ENCODE data around the gene RHOB.

DNA sequence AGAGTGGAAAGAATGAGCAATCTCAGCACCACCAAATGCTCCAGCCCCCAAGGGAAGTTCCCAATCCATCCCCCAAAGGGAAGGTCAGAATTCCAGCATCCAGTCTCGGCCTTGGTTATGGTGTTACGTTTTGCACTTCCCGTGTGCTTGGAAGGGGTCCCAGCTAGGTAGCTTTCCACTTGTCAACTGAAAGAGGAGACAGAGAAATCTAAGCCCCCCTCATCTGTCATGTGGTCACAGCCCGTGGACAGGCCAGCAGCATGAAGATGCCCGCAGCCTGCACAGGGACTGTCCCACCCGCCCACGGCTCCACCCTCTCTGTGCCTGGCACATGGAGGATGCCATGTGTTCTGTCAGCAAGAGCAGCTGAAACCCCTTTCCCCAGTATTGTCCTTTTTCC lies 32.1 kb downstream of the RHOB start:
- TF ChIP-seq EZH2 (IDR thresholded peaks at IDR 0.05) (no peak), POLR2AphosphoS5 (IDR thresholded peaks at IDR 0.05; ENCODE audit: borderline replicate concordance, low read depth, low read length) (no peak)

All from SK-N-MC (cell line).